ENCODE data around the gene NAV2.

Gene NAV2

DNA sequence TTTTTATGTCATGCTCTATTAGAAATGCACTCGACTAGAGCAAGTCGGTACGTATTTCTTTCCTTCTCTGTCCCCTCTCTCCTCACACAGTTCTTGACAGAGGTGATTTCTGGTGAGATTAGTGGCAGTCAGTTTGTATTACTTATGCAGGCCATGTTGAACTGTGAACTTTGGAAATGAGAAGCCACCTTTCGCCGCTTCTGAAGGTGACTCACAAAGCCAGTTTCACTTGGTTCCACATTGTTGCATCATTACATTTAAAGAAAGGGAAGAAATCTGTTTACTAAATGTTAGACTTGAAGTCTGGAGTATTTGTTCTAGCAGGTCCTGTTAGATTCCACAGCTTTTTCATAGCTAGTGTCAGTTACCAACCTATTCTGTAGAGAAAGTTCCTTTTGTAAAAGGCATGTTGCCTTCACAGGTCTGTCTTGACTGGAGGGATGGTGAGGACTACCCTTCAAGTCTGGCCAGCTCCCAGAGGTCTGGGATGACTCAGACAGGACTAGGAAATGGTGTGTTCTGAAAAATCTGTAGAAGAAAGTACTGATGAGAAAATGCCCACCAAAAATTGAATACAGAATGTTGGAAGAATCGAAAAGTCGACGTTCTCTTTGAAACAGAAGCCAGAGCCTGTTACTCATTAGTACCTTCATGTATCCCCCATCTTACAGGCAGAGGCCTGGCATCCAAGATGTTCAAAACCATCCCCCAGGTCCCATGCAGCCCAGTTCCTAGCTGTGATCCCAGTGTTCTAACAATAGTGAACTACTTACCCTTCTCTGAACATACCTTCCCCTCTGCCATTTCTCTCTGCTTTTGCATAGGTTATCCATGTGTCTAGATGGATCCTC is 266.3 kb downstream of the NAV2 start:
- in situ Hi-C loops (cut with HindIII; ENCODE audit: low pct_ligation_motif_present, low pct_unique_long_range_greater_than_20kb, low sequenced_read_pairs) = no loop called here
- DNase-seq = peak; percentile 77

DNA sequence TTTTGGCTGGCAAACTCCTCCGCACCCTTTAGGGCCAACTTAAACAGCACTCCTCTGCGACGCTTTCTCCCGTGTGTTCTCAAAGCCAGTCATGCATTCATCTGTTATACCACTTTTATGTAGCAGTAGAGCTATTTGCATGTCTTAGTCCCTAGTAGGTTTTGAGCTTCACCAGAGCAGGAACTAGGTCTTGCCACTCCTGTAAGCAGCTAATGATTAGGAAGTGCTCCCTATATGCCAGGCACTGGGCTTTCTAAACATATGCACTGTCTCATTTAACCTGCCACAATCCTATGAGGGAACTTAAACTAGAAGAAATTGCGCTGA is 266.8 kb downstream of the NAV2 start:
- in situ Hi-C loops (cut with HindIII; ENCODE audit: low pct_ligation_motif_present, low pct_unique_long_range_greater_than_20kb, low sequenced_read_pairs) = no loop called here
- DNase-seq = no peak

GRCh38 chr11:19980388-19980787 is 267.8 kb downstream of the NAV2 start:
- no peak for DNase-seq
- in situ Hi-C loops (cut with HindIII; ENCODE audit: low pct_ligation_motif_present, low pct_unique_long_range_greater_than_20kb, low sequenced_read_pairs) = no loop called here

- DNase-seq = no peak
- in situ Hi-C loops (cut with HindIII; ENCODE audit: low pct_ligation_motif_present, low pct_unique_long_range_greater_than_20kb, low sequenced_read_pairs) = no loop called here
Measured at GRCh38 chr11:19980957-19981669, 268.5 kb downstream of the NAV2 start.

- DNase-seq = no peak
- in situ Hi-C loops (cut with HindIII; ENCODE audit: low pct_ligation_motif_present, low pct_unique_long_range_greater_than_20kb, low sequenced_read_pairs) = no loop called here
Measured at GRCh38 chr11:19982774-19983495, 270.3 kb downstream of the NAV2 start.

GRCh38 chr11:19984048-19984742 is 271.6 kb downstream of the NAV2 start:
- no peak for DNase-seq
- in situ Hi-C loops (cut with HindIII; ENCODE audit: low pct_ligation_motif_present, low pct_unique_long_range_greater_than_20kb, low sequenced_read_pairs) = no loop called here

DNA sequence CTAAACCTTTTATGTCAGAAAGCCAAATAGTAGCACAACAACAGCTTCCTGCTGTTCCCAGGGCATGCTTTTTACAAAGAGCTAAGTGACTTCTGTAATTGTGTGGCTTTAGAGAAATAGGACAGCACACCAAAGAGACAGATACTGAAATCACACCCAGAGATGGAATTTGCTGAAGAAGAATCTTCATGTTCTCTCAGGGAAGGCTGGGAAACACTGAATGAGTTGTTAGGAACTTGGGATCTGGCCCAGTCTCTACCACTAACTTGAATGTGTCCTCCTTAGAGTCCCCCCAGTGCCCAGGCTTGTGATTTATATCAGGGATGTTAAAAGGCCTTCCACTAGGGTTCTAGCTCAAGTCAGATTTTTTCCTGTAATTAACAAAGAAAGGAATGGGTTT is 272.5 kb downstream of the NAV2 start:
- in situ Hi-C loops (cut with HindIII; ENCODE audit: low pct_ligation_motif_present, low pct_unique_long_range_greater_than_20kb, low sequenced_read_pairs) = no loop called here
- DNase-seq = no peak

DNA sequence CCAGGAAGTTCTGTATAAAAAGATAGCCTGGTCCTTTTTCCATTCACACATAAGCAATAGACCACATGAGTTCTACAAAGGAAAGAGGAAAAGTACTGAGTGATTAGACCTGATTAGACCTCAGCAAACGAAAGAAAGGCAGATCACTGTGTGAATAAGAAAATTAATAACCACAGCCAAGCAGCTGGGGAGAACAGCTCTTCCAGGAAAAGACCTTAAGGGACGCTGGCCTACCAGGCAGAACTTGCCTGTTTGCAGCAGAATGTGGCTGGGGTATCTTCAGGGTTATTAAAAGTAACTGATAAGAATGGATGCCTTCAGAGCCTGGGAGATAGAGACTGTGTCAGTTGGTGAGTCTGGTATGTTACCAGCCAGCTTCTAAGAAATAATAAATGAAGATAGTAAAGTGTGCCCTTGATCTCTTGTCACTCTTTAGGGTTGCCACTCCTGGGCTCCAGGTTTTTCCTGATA is 274.7 kb downstream of the NAV2 start:
- in situ Hi-C loops (cut with HindIII; ENCODE audit: low pct_ligation_motif_present, low pct_unique_long_range_greater_than_20kb, low sequenced_read_pairs) = no loop called here
- no peak for DNase-seq

DNA sequence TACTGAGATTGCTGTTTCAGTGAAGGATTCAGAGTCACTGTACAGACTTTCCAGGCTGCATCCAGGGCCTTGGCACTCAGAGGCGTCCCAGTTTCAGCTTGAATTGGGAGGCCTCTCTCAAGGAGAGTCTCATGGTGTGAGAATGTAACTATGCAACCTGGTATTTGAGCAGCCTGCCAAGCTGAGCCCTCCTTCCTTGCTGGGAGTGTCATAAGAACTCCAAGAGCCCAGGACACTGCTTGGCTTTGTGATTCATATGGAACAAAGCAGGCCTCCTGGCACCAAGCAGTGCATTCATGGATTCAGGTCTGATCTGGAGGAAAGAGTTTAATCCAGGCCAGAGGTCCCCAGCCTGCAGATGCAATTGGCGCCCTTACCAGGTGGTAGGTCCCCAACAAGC is 276.0 kb downstream of the NAV2 start:
- in situ Hi-C loops (cut with HindIII; ENCODE audit: low pct_ligation_motif_present, low pct_unique_long_range_greater_than_20kb, low sequenced_read_pairs) = no loop called here
- DNase-seq = no peak

DNA sequence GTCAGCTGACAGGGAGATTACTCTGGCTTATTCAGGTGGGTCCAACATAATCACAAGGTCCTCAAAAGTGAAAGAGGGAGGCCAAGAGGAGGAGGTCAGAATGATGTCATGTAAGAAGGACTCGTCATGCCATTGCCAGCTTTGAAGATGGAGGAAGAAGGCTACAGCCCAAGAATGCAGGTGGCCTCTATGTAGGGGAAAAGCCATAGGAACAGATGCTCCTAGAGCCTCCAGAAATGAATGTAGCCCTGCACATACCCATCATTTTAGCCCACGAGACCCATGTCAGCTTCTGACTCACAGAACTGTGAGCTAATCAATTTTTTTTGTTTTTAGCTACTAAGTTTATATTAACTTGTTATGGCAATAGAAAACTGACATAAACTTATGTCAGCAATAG is 276.6 kb downstream of the NAV2 start:
- in situ Hi-C loops (cut with HindIII; ENCODE audit: low pct_ligation_motif_present, low pct_unique_long_range_greater_than_20kb, low sequenced_read_pairs) = no loop called here
- DNase-seq = no peak

GRCh38 chr11:19992162-19992561 is 279.5 kb downstream of the NAV2 start:
- DNase-seq = no peak

GRCh38 chr11:19992998-19993397 is 280.4 kb downstream of the NAV2 start:
- DNase-seq = no peak
- in situ Hi-C loops (cut with HindIII; ENCODE audit: low pct_ligation_motif_present, low pct_unique_long_range_greater_than_20kb, low sequenced_read_pairs) = no loop called here

More at GRCh38 chr11:19992162-19992561, 279.5 kb downstream of the NAV2 start:
- in situ Hi-C loops (cut with HindIII; ENCODE audit: low pct_ligation_motif_present, low pct_unique_long_range_greater_than_20kb, low sequenced_read_pairs) = no loop called here

DNA sequence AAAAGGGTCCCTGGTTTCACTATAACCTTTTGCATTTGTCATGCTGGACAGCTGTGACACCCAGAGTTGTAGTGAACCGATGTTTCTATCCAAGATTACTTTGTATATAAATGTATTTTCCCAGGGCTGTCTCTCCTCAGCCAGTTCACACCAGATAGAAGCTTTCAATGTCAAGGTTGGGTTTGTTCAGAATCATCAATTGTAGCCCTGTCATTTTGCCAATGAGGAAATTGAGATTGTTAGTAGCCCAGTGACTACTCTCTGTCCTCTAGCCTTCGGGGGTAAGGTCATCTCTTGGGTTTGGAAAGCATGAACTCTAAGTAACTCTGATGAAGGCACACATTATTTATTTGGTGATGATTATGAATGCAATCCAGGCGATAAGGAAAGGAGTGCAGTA is 282.0 kb downstream of the NAV2 start:
- DNase-seq = no peak
- in situ Hi-C loops (cut with HindIII; ENCODE audit: low pct_ligation_motif_present, low pct_unique_long_range_greater_than_20kb, low sequenced_read_pairs) = no loop called here

- in situ Hi-C loops (cut with HindIII; ENCODE audit: low pct_ligation_motif_present, low pct_unique_long_range_greater_than_20kb, low sequenced_read_pairs) = no loop called here
- DNase-seq = no peak
Measured at GRCh38 chr11:19995145-19995544, 282.5 kb downstream of the NAV2 start.

DNA sequence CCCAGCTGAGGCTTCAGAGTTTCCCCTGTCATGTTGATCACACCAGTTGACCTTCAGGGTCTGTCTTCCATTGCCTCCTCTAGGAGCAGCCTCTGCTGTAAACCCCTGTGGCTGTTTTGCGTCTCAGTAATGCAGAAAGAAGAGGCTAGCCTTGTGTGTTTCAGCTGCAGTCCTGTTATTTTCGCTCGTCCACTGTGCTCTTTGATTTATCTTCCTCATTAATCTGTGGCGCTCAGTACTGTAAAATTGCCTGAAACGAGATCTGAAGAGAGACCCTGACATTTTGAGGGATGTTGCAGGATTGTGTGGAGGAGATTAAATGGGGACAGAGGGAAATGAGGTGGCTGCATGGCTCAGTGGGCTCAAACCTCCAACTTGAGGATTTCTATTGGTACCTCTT is 283.9 kb downstream of the NAV2 start:
- in situ Hi-C loops (cut with HindIII; ENCODE audit: low pct_ligation_motif_present, low pct_unique_long_range_greater_than_20kb, low sequenced_read_pairs) = no loop called here
- DNase-seq = no peak

DNA sequence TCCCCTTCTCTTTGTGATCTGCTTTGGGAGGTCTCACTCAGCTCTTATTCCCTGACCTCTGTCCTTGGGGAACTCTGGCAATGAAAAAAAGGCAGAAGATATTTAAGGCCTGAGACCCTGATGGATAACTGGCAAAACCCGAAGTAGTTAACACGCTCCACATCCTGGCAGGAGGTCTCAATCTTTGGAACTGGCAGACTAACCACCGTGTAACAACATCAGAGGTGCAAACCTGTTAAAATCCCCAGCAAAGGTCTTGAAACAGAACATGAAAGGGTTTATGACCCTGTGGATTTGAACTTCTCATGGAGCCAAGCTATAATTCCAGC is 287.3 kb downstream of the NAV2 start:
- DNase-seq = no peak
- in situ Hi-C loops (cut with HindIII; ENCODE audit: low pct_ligation_motif_present, low pct_unique_long_range_greater_than_20kb, low sequenced_read_pairs) = no loop called here

- in situ Hi-C loops (cut with HindIII; ENCODE audit: low pct_ligation_motif_present, low pct_unique_long_range_greater_than_20kb, low sequenced_read_pairs) = no loop called here
- no peak for DNase-seq
Measured at GRCh38 chr11:20000351-20001134, 287.9 kb downstream of the NAV2 start.

Data from ACHN (cell line).